ENCODE data around the gene INPP5K. TPM values are rescaled to one million over a fixed set of nuclear protein-coding genes. Genes with fewer than 3 reads are reported as not detected.
"Not testable (repeated sequence)": the region's sequence is repeated elsewhere in the genome, so short reads cannot be mapped to it uniquely, and the experiment has no call there.

The INPP5K gene
- polyA plus RNA-seq, 12 donors, result 20.2 to 32.7 (median 25.2) TPM; not detected in 1

- no peak for DNase-seq
Measured at GRCh38 chr17:1509290-1509881, 7.0 kb downstream of the INPP5K start.

GRCh38 chr17:1508709-1509108, 7.7 kb downstream of the INPP5K start:
- not testable (repeated sequence) for DNase-seq

- no peak for DNase-seq
Measured at GRCh38 chr17:1506649-1507267, 9.7 kb downstream of the INPP5K start.

GRCh38 chr17:1505586-1505985, 10.8 kb downstream of the INPP5K start:
- no peak for DNase-seq

- DNase-seq, result no peak
Measured at GRCh38 chr17:1504866-1505265, 11.5 kb downstream of the INPP5K start.

GRCh38 chr17:1503699-1504098, 12.7 kb downstream of the INPP5K start:
- DNase-seq, result no peak

- DNase-seq, result no peak
Measured at GRCh38 chr17:1498869-1499268, 17.5 kb downstream of the INPP5K start.

- DNase-seq, result no peak
Measured at GRCh38 chr17:1498233-1498632, 18.2 kb downstream of the INPP5K start.

- no peak for DNase-seq
Measured at GRCh38 chr17:1497831-1498230, 18.6 kb downstream of the INPP5K start.

- DNase-seq, result no peak
Measured at GRCh38 chr17:1496869-1497268, 19.5 kb downstream of the INPP5K start.

- no peak for DNase-seq
Measured at GRCh38 chr17:1495265-1495989, 21.0 kb downstream of the INPP5K start.

GRCh38 chr17:1494736-1495253, 21.6 kb downstream of the INPP5K start:
- DNase-seq, result no peak

- no peak for DNase-seq
Measured at GRCh38 chr17:1494203-1494602, 22.2 kb downstream of the INPP5K start.

GRCh38 chr17:1493291-1493980, 23.0 kb downstream of the INPP5K start:
- no peak for DNase-seq

- DNase-seq, result no peak
Measured at GRCh38 chr17:1492249-1493206, 23.9 kb downstream of the INPP5K start, which contains the start of gene MYO1C. MYO1C (minus strand) TSS chr17:1492686; CDS start chr17:1492487, 199 bp downstream.

- no peak for DNase-seq
Measured at GRCh38 chr17:1491443-1492248, 24.8 kb downstream of the INPP5K start.

- no peak for DNase-seq
Measured at GRCh38 chr17:1490643-1491442, 25.6 kb downstream of the INPP5K start.

GRCh38 chr17:1488826-1489270, 27.6 kb downstream of the INPP5K start:
- no peak for DNase-seq

All from muscle of arm (tissue), 12 donors.